SK-N-SH (cell line): ENCODE measurements around the gene PPTC7. TPM values are rescaled to one million over a fixed set of nuclear protein-coding genes. Genes with fewer than 3 reads are reported as not detected.

Experiments
- CTCF ChIA-PET: fragments of 300-600, 350-600 bp; formaldehyde crosslinking; extraction: SDS; loops from one replicate; lab custom pipeline; 2021; lab: Yijun Ruan, JAX
- POLR2A ChIA-PET: fragments of 350-600 bp; sonication (Branson Sonifier 250); formaldehyde crosslinking; extraction: SDS; loops from one replicate; lab custom pipeline; 2020; ENCODE audit warnings: antibody characterized with exemption, inconsistent platforms; lab: Yijun Ruan, JAX
- DNase-seq: peaks from one replicate; pipeline ENCODE4 v3.0.0; 2012
- H2AFZ ChIP-seq: fragments of 200-600 bp; sonication (generic); 2 replicates; pipeline ENCODE4 v1.8.1; 2016; ENCODE audit warnings: antibody characterized with exemption, mild to moderate bottlenecking, low read depth
- H3F3A ChIP-seq: fragments of 200-600 bp; sonication (generic); replicated peaks from 2 replicates; pipeline ENCODE3; 2016; ENCODE audit warnings: antibody characterized with exemption, mild to moderate bottlenecking; ENCODE audit not compliant: insufficient read depth
- H3K27ac ChIP-seq, 2 experiments: fragments of 200-500 bp in 1 of 2; fragments of 200-600 bp in 1 of 2; sonication (Bioruptor generic) in 1 of 2; sonication (generic), shearing (Covaris generic) in 1 of 2; 2 replicates each; pipeline versions ENCODE4 v1.5.1 to v1.6.1; 2014 to 2016; ENCODE audit warnings: low read depth in 2 of 2, inconsistent platforms in 1 of 2, low read length in 1 of 2, mild to moderate bottlenecking in 1 of 2, mixed read lengths in 1 of 2
- H3K27me3 ChIP-seq: fragments of 200-600 bp; sonication (generic), shearing (Covaris generic); 2 replicates; pipeline ENCODE4 v1.6.1; 2016; ENCODE audit warnings: mixed run types; ENCODE audit not compliant: insufficient read depth
- H3K36me3 ChIP-seq, 2 experiments: fragments of 200-500 bp in 1 of 2; fragments of 200-600 bp in 1 of 2; sonication (Bioruptor generic) in 1 of 2; sonication (generic) in 1 of 2; replicated peaks in 1 of 2; 2 replicates each; pipeline versions ENCODE3 to v1.5.1; 2014 to 2016; ENCODE audit warnings: low read length in 1 of 2, mild to moderate bottlenecking in 1 of 2; ENCODE audit not compliant: insufficient read depth in 2 of 2, control insufficient read depth in 1 of 2
- H3K4me1 ChIP-seq, 2 experiments: fragments of 200-500 bp in 1 of 2; fragments of 200-600 bp in 1 of 2; sonication (Bioruptor generic) in 1 of 2; sonication (generic), shearing (Covaris generic) in 1 of 2; 2 replicates each; pipeline versions ENCODE4 v1.5.1 to v1.6.1; 2014 to 2016; ENCODE audit warnings: low read depth in 1 of 2, low read length in 1 of 2, mixed run types in 1 of 2; ENCODE audit not compliant: insufficient read depth in 2 of 2, control insufficient read depth in 1 of 2
- H3K4me2 ChIP-seq: fragments of 200-600 bp; sonication (generic), shearing (Covaris generic); 2 replicates; pipeline ENCODE4 v1.6.1; 2017; ENCODE audit warnings: mixed run types
- H3K4me3 ChIP-seq, 2 experiments: fragments of 200-500 bp in 1 of 2; fragments of 200-600 bp in 1 of 2; sonication (Bioruptor generic) in 1 of 2; sonication (generic), shearing (Covaris generic) in 1 of 2; 2 replicates each; pipeline versions ENCODE4 v1.5.1 to v1.8.1; 2014 to 2016; ENCODE audit warnings: low read depth in 2 of 2, inconsistent platforms in 1 of 2, low read length in 1 of 2, mild to moderate bottlenecking in 1 of 2, mixed read lengths in 1 of 2, moderate library complexity in 1 of 2
- H3K79me2 ChIP-seq: fragments of 200-600 bp; sonication (generic); 2 replicates; pipeline ENCODE4 v1.8.1; 2017; ENCODE audit warnings: mild to moderate bottlenecking; ENCODE audit not compliant: insufficient read depth
- H3K9ac ChIP-seq: fragments of 200-600 bp; sonication (generic); 2 replicates; pipeline ENCODE4 v1.6.1; 2017; ENCODE audit warnings: mixed run types
- H3K9me2 ChIP-seq: fragments of 200-600 bp; sonication (generic); 2 replicates; pipeline ENCODE4 v1.6.1; 2017; ENCODE audit warnings: mixed run types
- H3K9me3 ChIP-seq: fragments of 200-600 bp; sonication (generic); 2 replicates; pipeline ENCODE4 v1.6.1; 2017; ENCODE audit warnings: mixed run types, mild to moderate bottlenecking, moderate library complexity
- H4K20me1 ChIP-seq: fragments of 200-600 bp; sonication (generic); 2 replicates; pipeline ENCODE4 v1.6.1; 2017; ENCODE audit warnings: mild to moderate bottlenecking, mixed run types; ENCODE audit not compliant: insufficient read depth
- GATA2 ChIP-seq: sonication (generic); formaldehyde crosslinking; IDR thresholded peaks from 2 replicates; pipeline ENCODE4 v1.5.0; 2020; ENCODE audit warnings: mild to moderate bottlenecking, missing genetic modification reagents
- MEF2A ChIP-seq: IDR thresholded peaks from 2 replicates; pipeline ENCODE4 v1.4.0; 2012; ENCODE audit warnings: low read depth, borderline replicate concordance
- MXI1 ChIP-seq: IDR thresholded peaks from 2 replicates; pipeline ENCODE4 v1.6.1; 2012; ENCODE audit warnings: mild to moderate bottlenecking, low read depth, low read length, improper control_type of control experiment
- NRF1 ChIP-seq: IDR thresholded peaks from 2 replicates; pipeline ENCODE4 v1.6.1; 2012; ENCODE audit warnings: low read depth, mild to moderate bottlenecking, low read length
- RAD21 ChIP-seq: IDR thresholded peaks from 2 replicates; pipeline ENCODE4 v1.6.1; 2012; ENCODE audit warnings: mild to moderate bottlenecking, low read length
- SIN3A ChIP-seq: IDR thresholded peaks from 2 replicates; pipeline ENCODE4 v1.6.1; 2012; ENCODE audit warnings: low read depth, mild to moderate bottlenecking, low read length, moderate library complexity, borderline replicate concordance
- TEAD4 ChIP-seq: IDR thresholded peaks from 2 replicates; pipeline ENCODE4 v1.4.0; 2012; ENCODE audit warnings: mild to moderate bottlenecking, borderline replicate concordance; ENCODE audit not compliant: insufficient read depth
- YY1 ChIP-seq: IDR thresholded peaks from 2 replicates; pipeline ENCODE4 v1.4.0; 2012; ENCODE audit warnings: low read depth, mild to moderate bottlenecking
- WGBS: methylation state at CpG from one replicate; pipeline ENCODE4 v1.1.6; 2017; ENCODE audit warnings: low lambda C conversion rate; 5-methylcytosine and 5-hydroxymethylcytosine counted together
- polyA plus RNA-seq, 3 experiments: library from polyadenylated mRNA; depleted of rRNA; stranded (reverse); fragments of >200 nt; gene quantifications; 2 replicates each; pipeline ENCODE4 v1.2.3, GENCODE V29; 2012
- TF ChIP-seq, protein P1 (sequence below): IDR thresholded peaks from 2 replicates; pipeline ENCODE4 v1.4.0; 2012; ENCODE audit warnings: low read depth, borderline replicate concordance
- TF ChIP-seq, protein P2 (sequence below): fragments of 150-350 bp; IDR thresholded peaks from 2 replicates; pipeline ENCODE4 v1.6.1; 2017; ENCODE audit warnings: antibody characterized with exemption, low read length, low read depth, borderline replicate concordance
- TF ChIP-seq, protein P3 (sequence below): IDR thresholded peaks from 2 replicates; pipeline ENCODE4 v1.6.1; 2012; ENCODE audit warnings: mild to moderate bottlenecking, low read depth, low read length, moderate library complexity
- TF ChIP-seq, protein P4 (sequence below): IDR thresholded peaks from 2 replicates; pipeline ENCODE4 v1.4.0; 2012; ENCODE audit warnings: low read depth
- TF ChIP-seq, protein P5 (sequence below): IDR thresholded peaks from 2 replicates; pipeline ENCODE4 v1.4.0; 2012; ENCODE audit warnings: low read depth, borderline replicate concordance
- TF ChIP-seq, protein P6 (sequence below): IDR thresholded peaks from 2 replicates; pipeline ENCODE4; 2012
- TF ChIP-seq, protein P7 (sequence below): fragments of 200-600 bp; sonication (generic); IDR thresholded peaks from 2 replicates; pipeline ENCODE4 v1.6.1; 2017; ENCODE audit warnings: antibody characterized with exemption, mild to moderate bottlenecking, moderate library complexity

PPTC7 gene
- polyA plus RNA-seq, 1 of the 3 experiments (the other 2 are of a cell fraction) = 9.6 TPM

DNA sequence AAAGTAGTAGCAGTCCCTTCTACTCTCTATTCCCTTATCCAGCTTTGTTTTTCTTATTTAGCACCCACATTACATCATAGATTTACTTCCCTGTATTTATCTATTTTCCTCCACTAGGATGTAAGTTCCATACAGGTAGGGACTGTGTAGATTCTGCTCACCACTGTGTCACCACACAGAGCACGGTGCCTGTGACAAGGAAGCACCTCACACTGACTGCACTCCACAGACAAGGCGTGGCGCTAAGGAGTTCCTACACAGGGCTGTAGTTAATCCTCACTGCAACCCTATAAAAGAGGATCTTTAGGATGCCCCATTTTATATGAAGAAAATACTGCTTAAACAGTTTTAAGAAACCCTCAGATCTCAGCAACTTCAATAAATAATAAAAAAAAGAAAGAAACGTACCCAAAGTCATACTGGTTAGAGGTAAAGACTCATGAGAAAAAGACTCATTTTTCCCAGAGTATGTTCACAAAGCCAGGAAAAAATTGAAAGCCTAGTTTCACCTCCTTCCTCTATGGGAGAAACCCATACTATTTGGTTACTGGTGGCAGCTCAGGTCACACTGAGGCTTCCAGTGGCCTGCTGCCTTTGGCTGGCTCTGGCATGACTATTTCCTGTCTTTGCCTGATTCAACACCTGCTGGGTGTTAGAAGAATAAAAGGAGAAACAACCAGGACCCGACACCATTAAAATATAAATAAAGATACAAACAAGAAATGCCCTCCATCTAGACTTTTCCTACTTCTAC, 44.1 kb downstream of the PPTC7 start:
- ChIA-PET POLR2A (no interaction called here), CTCF (interaction anchor here (0.7 to 2.1 kb wide), 5 partner anchors 61 to 349 kb away, joined by 3 to 9 read pairs (median 4); partner anchors contain the start of genes FAM216A and GPN3)
- H4K20me1 ChIP-seq = no peaks in the 10 kb centered on the region
- H3K79me2 ChIP-seq = peaks cover 37% of the 10 kb centered on the region; the same call in 1 of the 2 replicates
- peaks cover 3% of the 10 kb centered on the region for H3F3A ChIP-seq
- TF ChIP-seq, protein P1, sequence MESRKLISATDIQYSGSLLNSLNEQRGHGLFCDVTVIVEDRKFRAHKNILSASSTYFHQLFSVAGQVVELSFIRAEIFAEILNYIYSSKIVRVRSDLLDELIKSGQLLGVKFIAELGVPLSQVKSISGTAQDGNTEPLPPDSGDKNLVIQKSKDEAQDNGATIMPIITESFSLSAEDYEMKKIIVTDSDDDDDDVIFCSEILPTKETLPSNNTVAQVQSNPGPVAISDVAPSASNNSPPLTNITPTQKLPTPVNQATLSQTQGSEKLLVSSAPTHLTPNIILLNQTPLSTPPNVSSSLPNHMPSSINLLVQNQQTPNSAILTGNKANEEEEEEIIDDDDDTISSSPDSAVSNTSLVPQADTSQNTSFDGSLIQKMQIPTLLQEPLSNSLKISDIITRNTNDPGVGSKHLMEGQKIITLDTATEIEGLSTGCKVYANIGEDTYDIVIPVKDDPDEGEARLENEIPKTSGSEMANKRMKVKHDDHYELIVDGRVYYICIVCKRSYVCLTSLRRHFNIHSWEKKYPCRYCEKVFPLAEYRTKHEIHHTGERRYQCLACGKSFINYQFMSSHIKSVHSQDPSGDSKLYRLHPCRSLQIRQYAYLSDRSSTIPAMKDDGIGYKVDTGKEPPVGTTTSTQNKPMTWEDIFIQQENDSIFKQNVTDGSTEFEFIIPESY = no peak
- no peak for TF ChIP-seq RAD21
- TF ChIP-seq, protein P2, sequence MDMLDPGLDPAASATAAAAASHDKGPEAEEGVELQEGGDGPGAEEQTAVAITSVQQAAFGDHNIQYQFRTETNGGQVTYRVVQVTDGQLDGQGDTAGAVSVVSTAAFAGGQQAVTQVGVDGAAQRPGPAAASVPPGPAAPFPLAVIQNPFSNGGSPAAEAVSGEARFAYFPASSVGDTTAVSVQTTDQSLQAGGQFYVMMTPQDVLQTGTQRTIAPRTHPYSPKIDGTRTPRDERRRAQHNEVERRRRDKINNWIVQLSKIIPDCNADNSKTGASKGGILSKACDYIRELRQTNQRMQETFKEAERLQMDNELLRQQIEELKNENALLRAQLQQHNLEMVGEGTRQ = no peak
- TF ChIP-seq, protein P3, sequence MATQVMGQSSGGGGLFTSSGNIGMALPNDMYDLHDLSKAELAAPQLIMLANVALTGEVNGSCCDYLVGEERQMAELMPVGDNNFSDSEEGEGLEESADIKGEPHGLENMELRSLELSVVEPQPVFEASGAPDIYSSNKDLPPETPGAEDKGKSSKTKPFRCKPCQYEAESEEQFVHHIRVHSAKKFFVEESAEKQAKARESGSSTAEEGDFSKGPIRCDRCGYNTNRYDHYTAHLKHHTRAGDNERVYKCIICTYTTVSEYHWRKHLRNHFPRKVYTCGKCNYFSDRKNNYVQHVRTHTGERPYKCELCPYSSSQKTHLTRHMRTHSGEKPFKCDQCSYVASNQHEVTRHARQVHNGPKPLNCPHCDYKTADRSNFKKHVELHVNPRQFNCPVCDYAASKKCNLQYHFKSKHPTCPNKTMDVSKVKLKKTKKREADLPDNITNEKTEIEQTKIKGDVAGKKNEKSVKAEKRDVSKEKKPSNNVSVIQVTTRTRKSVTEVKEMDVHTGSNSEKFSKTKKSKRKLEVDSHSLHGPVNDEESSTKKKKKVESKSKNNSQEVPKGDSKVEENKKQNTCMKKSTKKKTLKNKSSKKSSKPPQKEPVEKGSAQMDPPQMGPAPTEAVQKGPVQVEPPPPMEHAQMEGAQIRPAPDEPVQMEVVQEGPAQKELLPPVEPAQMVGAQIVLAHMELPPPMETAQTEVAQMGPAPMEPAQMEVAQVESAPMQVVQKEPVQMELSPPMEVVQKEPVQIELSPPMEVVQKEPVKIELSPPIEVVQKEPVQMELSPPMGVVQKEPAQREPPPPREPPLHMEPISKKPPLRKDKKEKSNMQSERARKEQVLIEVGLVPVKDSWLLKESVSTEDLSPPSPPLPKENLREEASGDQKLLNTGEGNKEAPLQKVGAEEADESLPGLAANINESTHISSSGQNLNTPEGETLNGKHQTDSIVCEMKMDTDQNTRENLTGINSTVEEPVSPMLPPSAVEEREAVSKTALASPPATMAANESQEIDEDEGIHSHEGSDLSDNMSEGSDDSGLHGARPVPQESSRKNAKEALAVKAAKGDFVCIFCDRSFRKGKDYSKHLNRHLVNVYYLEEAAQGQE = no peak
- TF ChIP-seq, protein P4, sequence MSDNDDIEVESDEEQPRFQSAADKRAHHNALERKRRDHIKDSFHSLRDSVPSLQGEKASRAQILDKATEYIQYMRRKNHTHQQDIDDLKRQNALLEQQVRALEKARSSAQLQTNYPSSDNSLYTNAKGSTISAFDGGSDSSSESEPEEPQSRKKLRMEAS = no peak
- no peak for TF ChIP-seq MXI1
- no peak for TF ChIP-seq MEF2A
- TF ChIP-seq YY1 = no peak
- TF ChIP-seq GATA2 (CRISPR knock-in tag) = no peak
- TF ChIP-seq SIN3A = no peak
- TF ChIP-seq, protein P5, sequence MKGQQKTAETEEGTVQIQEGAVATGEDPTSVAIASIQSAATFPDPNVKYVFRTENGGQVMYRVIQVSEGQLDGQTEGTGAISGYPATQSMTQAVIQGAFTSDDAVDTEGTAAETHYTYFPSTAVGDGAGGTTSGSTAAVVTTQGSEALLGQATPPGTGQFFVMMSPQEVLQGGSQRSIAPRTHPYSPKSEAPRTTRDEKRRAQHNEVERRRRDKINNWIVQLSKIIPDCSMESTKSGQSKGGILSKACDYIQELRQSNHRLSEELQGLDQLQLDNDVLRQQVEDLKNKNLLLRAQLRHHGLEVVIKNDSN = no peak
- no peak for TF ChIP-seq TEAD4
- TF ChIP-seq, protein P6, sequence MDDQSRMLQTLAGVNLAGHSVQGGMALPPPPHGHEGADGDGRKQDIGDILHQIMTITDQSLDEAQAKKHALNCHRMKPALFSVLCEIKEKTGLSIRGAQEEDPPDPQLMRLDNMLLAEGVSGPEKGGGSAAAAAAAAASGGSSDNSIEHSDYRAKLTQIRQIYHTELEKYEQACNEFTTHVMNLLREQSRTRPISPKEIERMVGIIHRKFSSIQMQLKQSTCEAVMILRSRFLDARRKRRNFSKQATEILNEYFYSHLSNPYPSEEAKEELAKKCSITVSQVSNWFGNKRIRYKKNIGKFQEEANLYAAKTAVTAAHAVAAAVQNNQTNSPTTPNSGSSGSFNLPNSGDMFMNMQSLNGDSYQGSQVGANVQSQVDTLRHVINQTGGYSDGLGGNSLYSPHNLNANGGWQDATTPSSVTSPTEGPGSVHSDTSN = no peak
- TF ChIP-seq, protein P7, sequence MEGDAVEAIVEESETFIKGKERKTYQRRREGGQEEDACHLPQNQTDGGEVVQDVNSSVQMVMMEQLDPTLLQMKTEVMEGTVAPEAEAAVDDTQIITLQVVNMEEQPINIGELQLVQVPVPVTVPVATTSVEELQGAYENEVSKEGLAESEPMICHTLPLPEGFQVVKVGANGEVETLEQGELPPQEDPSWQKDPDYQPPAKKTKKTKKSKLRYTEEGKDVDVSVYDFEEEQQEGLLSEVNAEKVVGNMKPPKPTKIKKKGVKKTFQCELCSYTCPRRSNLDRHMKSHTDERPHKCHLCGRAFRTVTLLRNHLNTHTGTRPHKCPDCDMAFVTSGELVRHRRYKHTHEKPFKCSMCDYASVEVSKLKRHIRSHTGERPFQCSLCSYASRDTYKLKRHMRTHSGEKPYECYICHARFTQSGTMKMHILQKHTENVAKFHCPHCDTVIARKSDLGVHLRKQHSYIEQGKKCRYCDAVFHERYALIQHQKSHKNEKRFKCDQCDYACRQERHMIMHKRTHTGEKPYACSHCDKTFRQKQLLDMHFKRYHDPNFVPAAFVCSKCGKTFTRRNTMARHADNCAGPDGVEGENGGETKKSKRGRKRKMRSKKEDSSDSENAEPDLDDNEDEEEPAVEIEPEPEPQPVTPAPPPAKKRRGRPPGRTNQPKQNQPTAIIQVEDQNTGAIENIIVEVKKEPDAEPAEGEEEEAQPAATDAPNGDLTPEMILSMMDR = no peak
- no peak for TF ChIP-seq NRF1
- peaks cover 0 to 2% of the 10 kb centered on the region in 2 experiments; a peak in 2 of 4 replicates for H3K4me1 ChIP-seq
- peaks cover 42 to 43% of the 10 kb centered on the region in 2 experiments for H3K36me3 ChIP-seq
- H3K9me2 ChIP-seq = no peaks in the 10 kb centered on the region
- no peak overlapping the region for H3K4me2 ChIP-seq
- H3K9me3 ChIP-seq = no peaks in the 10 kb centered on the region
- no peak overlapping the region for H3K27ac ChIP-seq
- no peak overlapping the region for H3K4me3 ChIP-seq
- DNase-seq = no peak
- H3K9ac ChIP-seq = no peak overlapping the region
- no peaks in the 10 kb centered on the region for H3K27me3 ChIP-seq
- no peak overlapping the region for H2AFZ ChIP-seq
- WGBS = 93% methylated on average over 5 of the region's 5 CpGs
